Endothelial cell of umbilical vein (primary cell): ENCODE measurements around the gene SKI. TPM values are rescaled to one million over a fixed set of nuclear protein-coding genes. Genes with fewer than 3 reads are reported as not detected.

Experiments
- BruUV-seq: library from RNA; stranded (reverse); fragments of 400-500 nt; replicated peaks from 2 replicates; lab custom pipeline; 2021; lab: Mats Ljungman, UMichigan
- CTCF ChIA-PET: fragments of 300-600, 350-600 bp; sonication (Branson Sonifier 250); formaldehyde crosslinking; loops from one replicate; lab custom pipeline; 2021; ENCODE audit warnings: antibody characterized with exemption, inconsistent platforms; lab: Charles Lee
- POLR2A ChIA-PET: fragments of 300-600, 350-600 bp; sonication (Branson Sonifier 250); formaldehyde crosslinking; loops from one replicate; lab custom pipeline; 2021; ENCODE audit warnings: antibody characterized with exemption, inconsistent platforms; lab: Charles Lee
- DNase-seq: peaks from one replicate; pipeline ENCODE4 v3.0.0-alpha.2; 2011; ENCODE audit warnings: low read depth, low spot score
- FAIRE-seq: peaks from 2 replicates; lab custom pipeline; 2011; peaks lifted over from hg19 to GRCh38; lab: Jason Lieb, UNC
- H2AFZ ChIP-seq: 2 replicates; pipeline ENCODE4 v1.6.0; 2012; ENCODE audit warnings: low read depth, low read length, control low read depth, inconsistent platforms
- H3K27ac ChIP-seq: 2 replicates; pipeline ENCODE4 v1.5.1; 2011; ENCODE audit warnings: low read depth, mild to moderate bottlenecking, control low read depth, low read length, moderate library complexity; ENCODE audit not compliant: insufficient read depth
- H3K27me3 ChIP-seq, 2 experiments: 2 replicates each; pipeline versions ENCODE4 v1.6.0 to v1.6.1; 2011; ENCODE audit warnings: low read length in 2 of 2, mixed read lengths in 1 of 2; ENCODE audit not compliant: control insufficient read depth in 2 of 2, insufficient read depth in 2 of 2
- H3K36me3 ChIP-seq, 2 experiments: 2 replicates in 1 of 2; 3 replicates in 1 of 2; pipeline ENCODE4 v1.5.1; 2011; ENCODE audit warnings: low read length in 2 of 2, mild to moderate bottlenecking in 1 of 2, moderate library complexity in 1 of 2; ENCODE audit not compliant: control insufficient read depth in 2 of 2, insufficient read depth in 2 of 2; ENCODE audit errors: extremely low read depth in 1 of 2
- H3K4me1 ChIP-seq: 3 replicates; pipeline ENCODE4 v1.5.1; 2011; ENCODE audit warnings: mild to moderate bottlenecking, low read length; ENCODE audit not compliant: control insufficient read depth, insufficient read depth; ENCODE audit errors: extremely low read depth
- H3K4me2 ChIP-seq: 2 replicates; pipeline ENCODE4 v1.6.1; 2011; ENCODE audit warnings: low read length, control low read depth, mixed read lengths; ENCODE audit not compliant: insufficient read depth
- H3K4me3 ChIP-seq, 3 experiments: fragments of 200-600 bp in 1 of 3; sonication (generic), shearing (Covaris generic) in 1 of 3; replicated peaks in 1 of 3; 2 replicates each; pipeline ENCODE4 v1.5.1; 2011 to 2016; ENCODE audit warnings: control low read depth in 3 of 3, low read length in 3 of 3, mild to moderate bottlenecking in 2 of 3, inconsistent platforms in 1 of 3, low read depth in 1 of 3, moderate library complexity in 1 of 3; ENCODE audit not compliant: insufficient read depth in 1 of 3
- H3K79me2 ChIP-seq: 2 replicates; pipeline ENCODE4 v1.6.0; 2012; ENCODE audit warnings: low read length, inconsistent platforms; ENCODE audit not compliant: control insufficient read depth, insufficient read depth
- H3K9ac ChIP-seq: replicated peaks from 2 replicates; pipeline ENCODE3; 2011; ENCODE audit warnings: low read length, control low read depth; ENCODE audit not compliant: insufficient read depth; ENCODE audit errors: extremely low read depth
- H3K9me1 ChIP-seq: replicated peaks from 3 replicates; pipeline ENCODE4 v1.6.0; 2011; ENCODE audit warnings: mild to moderate bottlenecking, low read length; ENCODE audit not compliant: control insufficient read depth, insufficient read depth; ENCODE audit errors: extremely low read depth
- H3K9me3 ChIP-seq: replicated peaks from 2 replicates; pipeline ENCODE4 v1.5.1; 2012; ENCODE audit warnings: low read length, inconsistent platforms; ENCODE audit not compliant: control insufficient read depth, insufficient read depth
- H4K20me1 ChIP-seq: replicated peaks from 2 replicates; pipeline ENCODE3; 2011; ENCODE audit warnings: mild to moderate bottlenecking, low read length; ENCODE audit not compliant: control insufficient read depth, insufficient read depth; ENCODE audit errors: extremely low read depth
- EZH2 ChIP-seq: IDR thresholded peaks from 2 replicates; pipeline ENCODE4 v1.6.1; 2012; ENCODE audit warnings: borderline replicate concordance, low read depth, mild to moderate bottlenecking, moderate library complexity, low read length, inconsistent platforms; ENCODE audit not compliant: severe bottlenecking
- FOS ChIP-seq: IDR thresholded peaks from 2 replicates; pipeline ENCODE4 v1.6.1; 2011; ENCODE audit warnings: mild to moderate bottlenecking, low read length, moderate library complexity, borderline replicate concordance; ENCODE audit not compliant: insufficient read depth
- GATA2 ChIP-seq: IDR thresholded peaks from 2 replicates; pipeline ENCODE4 v1.7.0; 2011; ENCODE audit warnings: low read depth, mild to moderate bottlenecking, moderate library complexity, mixed read lengths, low read length; ENCODE audit not compliant: insufficient read length, insufficient read depth
- JUN ChIP-seq: IDR thresholded peaks from 2 replicates; pipeline ENCODE4 v1.6.1; 2011; ENCODE audit warnings: borderline replicate concordance, low read depth; ENCODE audit not compliant: insufficient read length, insufficient read depth
- MYC ChIP-seq: IDR thresholded peaks from one replicate; pipeline ENCODE4 v1.6.1; 2011; ENCODE audit warnings: mild to moderate bottlenecking, low read depth, low read length
- POLR2A ChIP-seq: IDR thresholded peaks from 2 replicates; pipeline ENCODE4 v1.6.1; 2012; ENCODE audit warnings: low read depth, mild to moderate bottlenecking, control low read depth, low read length
- POLR2AphosphoS5 ChIP-seq: IDR thresholded peaks from 2 replicates; pipeline ENCODE4 v1.6.1; 2012; ENCODE audit warnings: low read depth, mild to moderate bottlenecking, control low read depth, low read length, moderate library complexity; ENCODE audit not compliant: insufficient read depth
- dilution Hi-C: fragments of 300-500 bp; cut with MboI; formaldehyde crosslinking; loops from one replicate; pipeline ENCODE4 v1.15.0; 2019; ENCODE audit warnings: low sequenced_read_pairs; ENCODE audit not compliant: extremely low pct_ligation_motif_present
- intact Hi-C: fragments of 100-400 bp; cut with micrococcal nuclease; formaldehyde crosslinking; loops from one replicate; pipeline ENCODE4 v1.10.0; 2022
- polyA plus RNA-seq, 4 experiments: library from polyadenylated mRNA; depleted of rRNA in 3 of 4; stranded (reverse) in 3 of 4; unstranded in 1 of 4; fragments of >200 nt; gene quantifications; 2 replicates each; pipeline versions ENCODE4 v1.2.1 to v1.2.3, GENCODE V29; 2011 to 2012; ENCODE audit warnings: missing spikeins in 1 of 4
- total RNA-seq: library from RNA; stranded (reverse); gene quantifications from 2 replicates; pipeline ENCODE4 v1.2.3, GENCODE V29; 2021
- TF ChIP-seq, protein P1 (sequence below): IDR thresholded peaks from 2 replicates; pipeline ENCODE4 v1.6.1; 2011; ENCODE audit not compliant: insufficient read depth, insufficient read length
- TF ChIP-seq, protein P2 (sequence below), 2 donors: IDR thresholded peaks; 1 replicate in 1 of 2; 2 replicates in 1 of 2; pipeline ENCODE4 v1.5.1; 2011; ENCODE audit warnings: low read length in 2 of 2, mild to moderate bottlenecking in 2 of 2, moderate library complexity in 2 of 2, control low read depth in 1 of 2, inconsistent platforms in 1 of 2, low read depth in 1 of 2; ENCODE audit not compliant: insufficient read depth in 1 of 2; ENCODE audit errors: extremely low read depth in 1 of 2

The SKI gene
- total and polyA plus RNA-seq, 2 donors (not counting 3 experiments of a cell fraction or from before 2014, with no cell fraction given) = 11.6 to 80.3 TPM

DNA sequence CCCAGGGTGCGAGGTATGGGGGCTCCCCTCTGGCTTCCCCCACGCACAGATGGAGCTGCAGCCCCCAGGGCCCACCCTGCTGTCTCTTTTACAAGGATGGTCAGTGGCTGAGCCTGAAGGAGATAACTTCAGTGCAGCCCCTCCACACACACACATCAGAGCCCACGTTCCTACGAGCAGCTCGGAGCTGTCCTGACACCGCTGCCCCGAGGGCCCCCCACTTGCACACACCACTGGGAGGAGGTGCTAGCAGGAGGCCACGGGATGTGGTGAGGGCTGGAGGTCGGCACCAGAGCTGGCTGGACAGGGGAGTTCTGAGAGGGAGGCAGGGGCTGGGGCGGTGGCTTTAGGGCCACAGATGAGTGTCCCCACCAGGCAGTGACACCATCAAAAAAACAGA is 109.4 kb downstream of the SKI start:
- no TSS peak for BruUV-seq
- FAIRE-seq = no peak
- dilution Hi-C loops = no loop called here

DNA sequence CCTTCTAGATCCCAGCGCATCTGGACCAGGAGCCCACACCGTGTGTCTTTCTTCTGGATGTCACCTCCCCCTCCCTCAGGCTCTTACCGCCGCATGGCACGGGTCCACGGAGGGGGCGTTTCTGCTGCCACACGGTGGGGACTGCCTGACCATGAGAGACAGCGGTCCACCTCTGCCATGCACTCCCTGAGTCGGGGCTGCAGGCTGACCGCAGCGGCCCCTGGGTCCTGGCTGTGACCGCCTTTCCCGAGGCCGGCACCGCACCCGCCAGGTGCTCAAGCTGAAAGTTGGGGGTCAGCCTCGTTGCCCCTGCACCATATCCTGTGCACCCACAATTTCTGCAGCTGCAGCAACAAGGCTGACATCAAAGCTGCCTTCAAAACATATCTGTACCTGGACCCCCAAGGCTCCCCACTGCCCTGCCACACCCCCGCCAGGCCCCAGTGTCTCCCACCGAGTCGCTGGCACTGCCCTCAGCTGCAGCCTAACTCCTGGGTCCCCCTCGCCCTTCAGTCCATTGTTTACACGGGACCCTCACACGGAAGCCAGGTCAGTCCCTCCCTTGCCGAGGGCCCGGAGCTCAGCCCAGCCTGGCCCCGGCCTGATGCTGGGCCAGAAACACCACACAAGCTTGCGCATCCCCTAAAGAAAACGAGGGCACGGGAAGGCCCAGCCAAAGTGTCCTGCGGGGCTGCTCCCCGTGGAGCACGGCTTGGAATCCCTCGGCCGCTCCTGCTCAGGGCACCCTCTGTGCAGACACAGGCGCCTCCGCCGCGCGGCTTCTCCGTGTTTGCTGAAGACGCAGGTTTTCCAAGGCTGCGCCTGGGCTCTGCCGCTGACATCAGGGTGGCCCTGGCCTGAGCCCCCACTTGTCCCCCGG is 111.3 kb downstream of the SKI start:
- H3K4me2 ChIP-seq = no peak overlapping the region
- dilution Hi-C loops = no loop called here
- BruUV-seq = no TSS peak

More for the DNA sequence above, 109.4 kb downstream of the SKI start:
- no peak for DNase-seq
- Histone ChIP-seq H3K27me3 (no peaks in the 10 kb centered on the region), H4K20me1 (no peaks in the 10 kb centered on the region), H3K4me3 (no peak overlapping the region), H3K9ac (no peak overlapping the region), H3K4me1 (no peaks in the 10 kb centered on the region), H3K9me1 (no peaks in the 10 kb centered on the region), H3K79me2 (no peaks in the 10 kb centered on the region), H3K9me3 (no peaks in the 10 kb centered on the region), H3K27ac (no peak overlapping the region), H3K4me2 (no peak overlapping the region), H3K36me3 (no peaks in the 10 kb centered on the region), H2AFZ (no peak overlapping the region)
- TF ChIP-seq MYC (no peak), FOS (no peak), EZH2 (no peak)
- ChIA-PET CTCF (interaction anchor here (1.4 kb wide), 1 partner anchor 9 kb away, joined by 4 read pairs; no protein-coding TSS in a partner anchor), POLR2A (no interaction called here)
- intact Hi-C loops = no loop called here

More for the DNA sequence above, 111.3 kb downstream of the SKI start:
- CTCF ChIA-PET = interaction anchor here (1.4 kb wide), 1 partner anchor 7 kb away, joined by 4 read pairs; no protein-coding TSS in a partner anchor
- no peak for DNase-seq
- TF ChIP-seq, protein P1, sequence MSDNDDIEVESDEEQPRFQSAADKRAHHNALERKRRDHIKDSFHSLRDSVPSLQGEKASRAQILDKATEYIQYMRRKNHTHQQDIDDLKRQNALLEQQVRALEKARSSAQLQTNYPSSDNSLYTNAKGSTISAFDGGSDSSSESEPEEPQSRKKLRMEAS = no peak
- no peak for TF ChIP-seq MYC
- TF ChIP-seq POLR2AphosphoS5 = no peak
- TF ChIP-seq POLR2A = no peak
- no peak for TF ChIP-seq GATA2
- no peak for TF ChIP-seq EZH2
- no peak for TF ChIP-seq JUN
- TF ChIP-seq, protein P2, sequence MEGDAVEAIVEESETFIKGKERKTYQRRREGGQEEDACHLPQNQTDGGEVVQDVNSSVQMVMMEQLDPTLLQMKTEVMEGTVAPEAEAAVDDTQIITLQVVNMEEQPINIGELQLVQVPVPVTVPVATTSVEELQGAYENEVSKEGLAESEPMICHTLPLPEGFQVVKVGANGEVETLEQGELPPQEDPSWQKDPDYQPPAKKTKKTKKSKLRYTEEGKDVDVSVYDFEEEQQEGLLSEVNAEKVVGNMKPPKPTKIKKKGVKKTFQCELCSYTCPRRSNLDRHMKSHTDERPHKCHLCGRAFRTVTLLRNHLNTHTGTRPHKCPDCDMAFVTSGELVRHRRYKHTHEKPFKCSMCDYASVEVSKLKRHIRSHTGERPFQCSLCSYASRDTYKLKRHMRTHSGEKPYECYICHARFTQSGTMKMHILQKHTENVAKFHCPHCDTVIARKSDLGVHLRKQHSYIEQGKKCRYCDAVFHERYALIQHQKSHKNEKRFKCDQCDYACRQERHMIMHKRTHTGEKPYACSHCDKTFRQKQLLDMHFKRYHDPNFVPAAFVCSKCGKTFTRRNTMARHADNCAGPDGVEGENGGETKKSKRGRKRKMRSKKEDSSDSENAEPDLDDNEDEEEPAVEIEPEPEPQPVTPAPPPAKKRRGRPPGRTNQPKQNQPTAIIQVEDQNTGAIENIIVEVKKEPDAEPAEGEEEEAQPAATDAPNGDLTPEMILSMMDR (IDR thresholded peaks at IDR 0.05; ENCODE audit: extremely low read depth in 1 of 2, insufficient read depth in 1 of 2, low read depth in 1 of 2, low read length in 2 of 2) = no peak
- TF ChIP-seq FOS = no peak
- no peak for FAIRE-seq
- H3K9me3 ChIP-seq = no peaks in the 10 kb centered on the region
- intact Hi-C loops = no loop called here
- H2AFZ ChIP-seq = no peak overlapping the region
- H3K9ac ChIP-seq = no peak overlapping the region
- H3K27ac ChIP-seq = no peak overlapping the region
- H3K9me1 ChIP-seq = no peaks in the 10 kb centered on the region
- H3K36me3 ChIP-seq = no peaks in the 10 kb centered on the region
- H3K4me1 ChIP-seq = no peaks in the 10 kb centered on the region
- POLR2A ChIA-PET = no interaction called here
- H4K20me1 ChIP-seq = no peaks in the 10 kb centered on the region
- no peak overlapping the region for H3K4me3 ChIP-seq
- H3K79me2 ChIP-seq = no peaks in the 10 kb centered on the region
- no peaks in the 10 kb centered on the region for H3K27me3 ChIP-seq
